GM18507 (cell line): Measurements from ENCODE around the gene HNRNPLL.
"Not testable (repeated sequence)": the region's sequence is repeated elsewhere in the genome, so short reads cannot be mapped to it uniquely, and the experiment has no call there.

ENCODE experiments used
- DNase-seq: peaks from one replicate; pipeline ENCODE4 v3.0.0; 2011; ENCODE audit warnings: low read depth; ENCODE audit not compliant: insufficient read length; ENCODE audit errors: extremely low spot score
- FAIRE-seq: peaks from 2 replicates; lab custom pipeline; 2011; peaks lifted over from hg19 to GRCh38; lab: Jason Lieb, UNC

Gene HNRNPLL

GRCh38 chr2:38602732-38603401 lies at the start of gene HNRNPLL:
TSS of gene HNRNPLL (minus strand) at chr2:38602928. CDS start at chr2:38602626, 302 bp downstream.
- FAIRE-seq, result peak; percentile 81

GRCh38 chr2:38650717-38651116 lies 48.0 kb upstream of the HNRNPLL start:
- FAIRE-seq (no peak), DNase-seq (no peak)

More at GRCh38 chr2:38602732-38603401, at the start of gene HNRNPLL:
- peak; percentile 93 for DNase-seq

GRCh38 chr2:38650012-38650411 lies 47.3 kb upstream of the HNRNPLL start:
- FAIRE-seq (no peak), DNase-seq (no peak)

- DNase-seq (no peak), FAIRE-seq (no peak)
Measured at GRCh38 chr2:38649176-38649728, 46.5 kb upstream of the HNRNPLL start.

- DNase-seq, result no peak
- no peak for FAIRE-seq
Measured at GRCh38 chr2:38648107-38648761, 45.5 kb upstream of the HNRNPLL start.

GRCh38 chr2:38643683-38644511 lies 41.2 kb upstream of the HNRNPLL start:
- FAIRE-seq, DNase-seq: not testable (repeated sequence)

- FAIRE-seq, result no peak
- DNase-seq, result no peak
Measured at GRCh38 chr2:38643021-38643671, 40.4 kb upstream of the HNRNPLL start.

GRCh38 chr2:38642373-38643017 lies 39.8 kb upstream of the HNRNPLL start:
- DNase-seq, FAIRE-seq: not testable (repeated sequence)

- FAIRE-seq, result no peak
Measured at GRCh38 chr2:38636069-38636468, 33.3 kb upstream of the HNRNPLL start.

GRCh38 chr2:38635139-38635538 lies 32.4 kb upstream of the HNRNPLL start:
- FAIRE-seq, result no peak
- DNase-seq, result no peak

More at GRCh38 chr2:38636069-38636468, 33.3 kb upstream of the HNRNPLL start:
- no peak for DNase-seq

GRCh38 chr2:38634684-38635083 lies 32.0 kb upstream of the HNRNPLL start:
- peak; percentile 50 for DNase-seq
- FAIRE-seq, result peak; percentile 97

- no peak for DNase-seq
- FAIRE-seq, result no peak
Measured at GRCh38 chr2:38633895-38634294, 31.2 kb upstream of the HNRNPLL start.

GRCh38 chr2:38632980-38633379 lies 30.3 kb upstream of the HNRNPLL start:
- FAIRE-seq (no peak), DNase-seq (no peak)

- no peak for DNase-seq
- FAIRE-seq, result peak; percentile 49
Measured at GRCh38 chr2:38631976-38632375, 29.2 kb upstream of the HNRNPLL start.

- FAIRE-seq, result no peak
Measured at GRCh38 chr2:38629684-38630083, 27.0 kb upstream of the HNRNPLL start.

GRCh38 chr2:38627391-38627790 lies 24.7 kb upstream of the HNRNPLL start:
- FAIRE-seq, result no peak

More at GRCh38 chr2:38629684-38630083, 27.0 kb upstream of the HNRNPLL start:
- DNase-seq, result no peak

GRCh38 chr2:38626326-38627035 lies 23.8 kb upstream of the HNRNPLL start:
- no peak for FAIRE-seq
- DNase-seq, result no peak

More at GRCh38 chr2:38627391-38627790, 24.7 kb upstream of the HNRNPLL start:
- DNase-seq, result no peak

- DNase-seq (no peak), FAIRE-seq (no peak)
Measured at GRCh38 chr2:38622210-38622609, 19.5 kb upstream of the HNRNPLL start.
